Pancreas (tissue), 10 donors: Measurements from ENCODE around the gene C3orf18. TPM values are rescaled to one million over a fixed set of nuclear protein-coding genes. Genes with fewer than 3 reads are reported as not detected.
"Not testable (repeated sequence)": the region's sequence is repeated elsewhere in the genome, so short reads cannot be mapped to it uniquely, and the experiment has no call there.

Source experiments
- ATAC-seq, 4 donors: fragments of 200-7000 bp; cut with Tn5 transposase; one replicate each; pipeline versions ENCODE4 v1.8.0 to v1.9.1; 2020; ENCODE audit warnings: mild to moderate bottlenecking in 4 of 4, moderate library complexity in 4 of 4
- DNase-seq, 6 donors: peaks; one replicate each; pipeline ENCODE4 v3.0.0-alpha.2; 2020
- FAIRE-seq: peaks from 2 replicates; lab custom pipeline; 2012; peaks lifted over from hg19 to GRCh38; lab: Jason Lieb, UNC
- H3K27ac ChIP-seq, 4 donors: fragments of 200-600 bp; sonication (generic); 1 replicate in 3 of 4; 2 replicates in 1 of 4; pipeline versions ENCODE4 v1.5.0 to v1.8.0; 2020
- H3K27me3 ChIP-seq, 4 donors: fragments of 200-600 bp; one replicate each; pipeline ENCODE4 v1.8.0; 2021
- H3K36me3 ChIP-seq, 3 donors: fragments of 200-600 bp; sonication (generic) in 1 of 3; one replicate each; pipeline versions ENCODE4 v1.5.0 to v1.8.0; 2020 to 2021
- H3K4me1 ChIP-seq, 3 donors: fragments of 200-600 bp; one replicate each; pipeline ENCODE4 v1.8.0; 2021
- H3K4me3 ChIP-seq, 4 donors: fragments of 200-600 bp; sonication (generic) in 2 of 4; one replicate each; pipeline versions ENCODE4 v1.5.0 to v1.8.0; 2020 to 2021
- H3K9me3 ChIP-seq, 4 donors: fragments of 200-600 bp; one replicate each; pipeline ENCODE4 v1.8.0; 2021
- CTCF ChIP-seq, 4 donors: fragments of 200-600 bp; sonication (generic) in 3 of 4; IDR thresholded peaks; one replicate each; pipeline versions ENCODE4 v1.5.0 to v1.8.0; 2021; ENCODE audit warnings: antibody characterized with exemption in 4 of 4
- WGBS, 2 donors: extraction: QIAGEN DNeasy Blood & Tissue Kit; methylation state at CpG; one replicate each; pipeline ENCODE4 v1.1.7; 2013; 5-methylcytosine and 5-hydroxymethylcytosine counted together
- intact Hi-C, 3 donors: fragments of 100-400 bp; cut with DNase I; formaldehyde crosslinking; loops; one replicate each; pipeline versions ENCODE4 v1.11.1 to v1.14.2; 2022
- polyA plus RNA-seq, 2 donors: library from polyadenylated mRNA; stranded (reverse); fragments of 200-250 nt; gene quantifications; one replicate each; pipeline ENCODE4 v1.2.3, GENCODE V29; 2013
- total RNA-seq, 6 donors: library from RNA; stranded (reverse); fragmentation: NEBNext Ultra II Directional in 4 of 6; extraction: Animal tissue kit (Norgen Biotek cat#: 25700) in 4 of 6; gene quantifications; one replicate each; pipeline versions ENCODE4 v1.2.1 to v1.2.4, GENCODE V29; 2021 to 2023
- donor health status: healthy with polysubstance abuse.
- donor health status: DM: no; HTN: no; CAD: no; lungs with moderate emphysema.
- donor health status: DM: no; HTN: no; CAD: no.
- donor health status: control.
- donor health status: control.
- donor health status: Bipolar disorder and iron deficiency.
- donor health status: DM: yes; HTN: yes; CAD: no.
- donor health status: DM: no; HTN: no; CAD: no.
- donor health status: DM: no; HTN: no; CAD: no.
- donor health status: DM: yes; HTN: yes; CAD: no.

The C3orf18 gene
- total and polyA plus RNA-seq, 8 donors, result 3.2 to 8.9 (median 5.0) TPM

- no peak for DNase-seq
- peak in 2 of 4 donors; percentile 9 to 24 for ATAC-seq
- Histone ChIP-seq H3K4me3 (no peak overlapping the region), H3K4me1 (no peaks in the 10 kb centered on the region), H3K9me3 (no peaks in the 10 kb centered on the region), H3K27me3 (no peaks in the 10 kb centered on the region), H3K36me3 (no peaks in the 10 kb centered on the region), H3K27ac (no peak overlapping the region)
- WGBS, 2 donors, result 60 to 66% methylated on average over 22 of the region's 22 CpGs
- intact Hi-C loops, result no loop called here
- FAIRE-seq, result no peak
- TF ChIP-seq CTCF (IDR thresholded peaks at IDR 0.05), result no peak
Measured at GRCh38 chr3:50515565-50516439, 51.7 kb downstream of the C3orf18 start.

GRCh38 chr3:50512908-50513307 is 54.6 kb downstream of the C3orf18 start:
- H3K4me1 ChIP-seq, H3K36me3 ChIP-seq, H3K4me3 ChIP-seq, ATAC-seq, intact Hi-C loops, H3K27ac ChIP-seq, H3K9me3 ChIP-seq, FAIRE-seq, DNase-seq, H3K27me3 ChIP-seq: not testable (repeated sequence)
- 79 to 96% methylated on average over 8 of the region's 8 CpGs for whole genome bisulfite sequencing, 2 donors

DNA sequence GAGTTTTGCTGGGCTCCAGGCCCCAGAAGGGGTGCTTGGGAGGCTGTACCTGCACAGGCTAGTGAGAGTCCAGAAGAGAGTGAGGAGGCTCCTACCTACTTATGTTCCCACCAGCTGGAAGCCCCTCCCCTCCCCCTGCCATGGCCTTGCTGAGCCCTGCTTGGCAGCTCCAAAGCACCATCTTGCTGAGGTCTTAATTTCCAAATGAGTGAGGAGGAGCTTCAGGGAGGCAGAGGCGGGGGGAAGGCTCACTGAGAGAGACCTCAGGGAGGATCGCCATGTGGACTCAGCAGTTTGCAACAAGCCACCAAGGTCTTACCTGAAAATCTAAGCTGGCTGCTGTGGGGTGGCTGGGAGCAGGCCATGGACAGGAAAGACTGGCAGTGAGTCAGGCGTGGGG is 55.4 kb downstream of the C3orf18 start:
- WGBS, 2 donors, result 85 to 92% methylated on average over 3 of the region's 3 CpGs
- no peak for ATAC-seq
- no peak for TF ChIP-seq CTCF (IDR thresholded peaks at IDR 0.05)
- Histone ChIP-seq H3K9me3 (no peaks in the 10 kb centered on the region), H3K36me3 (no peaks in the 10 kb centered on the region), H3K27ac (no peak overlapping the region), H3K4me1 (no peaks in the 10 kb centered on the region), H3K27me3 (no peaks in the 10 kb centered on the region), H3K4me3 (no peak overlapping the region)
- no peak for DNase-seq
- intact Hi-C loops, result no loop called here
- FAIRE-seq, result no peak

- ATAC-seq (no peak), DNase-seq (no peak), FAIRE-seq (no peak)
- Histone ChIP-seq H3K27me3 (no peaks in the 10 kb centered on the region), H3K9me3 (no peaks in the 10 kb centered on the region), H3K36me3 (no peaks in the 10 kb centered on the region), H3K27ac (no peak overlapping the region), H3K4me3 (no peak overlapping the region), H3K4me1 (no peaks in the 10 kb centered on the region)
- 54 to 69% methylated on average over 2 of the region's 2 CpGs for WGBS, 2 donors
- intact Hi-C loops, result no loop called here
- no peak for TF ChIP-seq CTCF (IDR thresholded peaks at IDR 0.05)
Measured at GRCh38 chr3:50510325-50510724, 57.2 kb downstream of the C3orf18 start.

- Histone ChIP-seq H3K27ac (no peak overlapping the region), H3K9me3 (no peaks in the 10 kb centered on the region), H3K4me3 (no peak overlapping the region), H3K36me3 (no peaks in the 10 kb centered on the region), H3K4me1 (no peaks in the 10 kb centered on the region), H3K27me3 (no peaks in the 10 kb centered on the region)
- no peak for DNase-seq
- intact Hi-C loops, result no loop called here
- ATAC-seq, result no peak
- FAIRE-seq, result no peak
- 70% methylated on average over 5 of the region's 5 CpGs for WGBS, 2 donors
- TF ChIP-seq CTCF (IDR thresholded peaks at IDR 0.05), result no peak
Measured at GRCh38 chr3:50509715-50510114, 57.8 kb downstream of the C3orf18 start.
